ENCODE data around the gene USP2. TPM values are rescaled to one million over a fixed set of nuclear protein-coding genes. Genes with fewer than 3 reads are reported as not detected.

Gene USP2
- total RNA-seq, 1 experiment from 2014 or later: 5.7 TPM

- TF ChIP-seq, protein P1, sequence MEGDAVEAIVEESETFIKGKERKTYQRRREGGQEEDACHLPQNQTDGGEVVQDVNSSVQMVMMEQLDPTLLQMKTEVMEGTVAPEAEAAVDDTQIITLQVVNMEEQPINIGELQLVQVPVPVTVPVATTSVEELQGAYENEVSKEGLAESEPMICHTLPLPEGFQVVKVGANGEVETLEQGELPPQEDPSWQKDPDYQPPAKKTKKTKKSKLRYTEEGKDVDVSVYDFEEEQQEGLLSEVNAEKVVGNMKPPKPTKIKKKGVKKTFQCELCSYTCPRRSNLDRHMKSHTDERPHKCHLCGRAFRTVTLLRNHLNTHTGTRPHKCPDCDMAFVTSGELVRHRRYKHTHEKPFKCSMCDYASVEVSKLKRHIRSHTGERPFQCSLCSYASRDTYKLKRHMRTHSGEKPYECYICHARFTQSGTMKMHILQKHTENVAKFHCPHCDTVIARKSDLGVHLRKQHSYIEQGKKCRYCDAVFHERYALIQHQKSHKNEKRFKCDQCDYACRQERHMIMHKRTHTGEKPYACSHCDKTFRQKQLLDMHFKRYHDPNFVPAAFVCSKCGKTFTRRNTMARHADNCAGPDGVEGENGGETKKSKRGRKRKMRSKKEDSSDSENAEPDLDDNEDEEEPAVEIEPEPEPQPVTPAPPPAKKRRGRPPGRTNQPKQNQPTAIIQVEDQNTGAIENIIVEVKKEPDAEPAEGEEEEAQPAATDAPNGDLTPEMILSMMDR (conservative IDR thresholded peaks at IDR 0.05): no peak
- Mint-ChIP-seq H3K36me3 (ENCODE audit: insufficient read depth in 1 of 3, low read depth in 3 of 3) (peaks cover 13 to 18% (median 15%) of the 10 kb centered on the region in 3 experiments), H3K9me3 (no peaks in the 10 kb centered on the region; a peak in 1 of 5 replicates), H3K4me1 (peaks cover 48 to 74% of the 10 kb centered on the region in 2 experiments), H3K27ac (peak overlapping the region; percentile 85 to 94 (median 93); a peak in 6 of 7 replicates), H3K27me3 (ENCODE audit: low read depth) (peaks cover 38% of the 10 kb centered on the region), H3K4me3 (peak overlapping the region; percentile 38 to 99)
- Histone ChIP-seq H2BK15ac (ENCODE audit: low read depth, low read length) (no peak overlapping the region), H2BK20ac (ENCODE audit: low read depth, low read length, poor library complexity, severe bottlenecking) (no peak overlapping the region), H3K56ac (ENCODE audit: insufficient read length, low read depth, low read length) (no peak overlapping the region), H3K9me3 (ENCODE audit: control insufficient read depth, low read depth, low read length) (no peaks in the 10 kb centered on the region), H3K4me1 (ENCODE audit: insufficient read depth, low read length) (no peaks in the 10 kb centered on the region; the same call in 1 of the 2 replicates), H3T11ph (ENCODE audit: low read length) (no peak overlapping the region), H2AK5ac (ENCODE audit: insufficient read length, low read length) (no peak overlapping the region), H3K14ac (ENCODE audit: insufficient read depth, low read length) (no peak overlapping the region), H3K79me2 (ENCODE audit: insufficient read depth, low read length) (peaks cover 13% of the 10 kb centered on the region; the same call in 1 of the 2 replicates), H3K23ac (ENCODE audit: insufficient read length, low read depth, low read length) (no peak overlapping the region), H3K23me2 (ENCODE audit: insufficient read length, low read depth, low read length, poor library complexity, severe bottlenecking) (peaks cover 28% of the 10 kb centered on the region), H3K79me1 (ENCODE audit: insufficient read depth, low read depth, low read length, poor library complexity, severe bottlenecking) (peaks cover 9% of the 10 kb centered on the region), H2BK120ac (ENCODE audit: low read depth, low read length, poor library complexity, severe bottlenecking) (no peak overlapping the region), H2AFZ (ENCODE audit: low read length) (no peak overlapping the region), H4K8ac (replicated peaks; ENCODE audit: insufficient read length, low read depth, low read length) (no peak overlapping the region), H3K18ac (ENCODE audit: insufficient read length, low read depth, low read length) (peak overlapping the region; percentile 33), H2BK5ac (ENCODE audit: insufficient read length, low read length) (no peak overlapping the region), H4K91ac (ENCODE audit: insufficient read length, low read depth, low read length) (no peak overlapping the region), H3K27me3 (ENCODE audit: insufficient read depth, low read length) (peaks cover 16% of the 10 kb centered on the region), H4K20me1 (ENCODE audit: control insufficient read depth, insufficient read depth, insufficient read length) (no peaks in the 10 kb centered on the region), H4K5ac (ENCODE audit: insufficient read length, low read depth, low read length) (no peak overlapping the region), H2BK12ac (ENCODE audit: insufficient read length, low read depth, low read length) (no peak overlapping the region), H3K4me2 (ENCODE audit: insufficient read depth, insufficient read length, low read length) (peak overlapping the region; percentile 56), H3K27ac (ENCODE audit: insufficient read length, low read depth, low read length) (no peak overlapping the region), H3K9ac (ENCODE audit: extremely low read depth, insufficient read length, low read length) (peak overlapping the region; percentile 4), H3K4ac (ENCODE audit: low read depth, low read length) (no peak overlapping the region)
- no CpG with 5 or more reads among the region's 9 CpGs for WGBS (ENCODE audit: extremely low coverage, insufficient read length, low lambda C conversion rate)
- peak; percentile 88 for DNase-seq
Measured at GRCh38 chr11:119337581-119338317, 43.7 kb downstream of the USP2 start.
